ENCODE results near the gene SAMD1. TPM values are rescaled to one million over a fixed set of nuclear protein-coding genes. Genes with fewer than 3 reads are reported as not detected.

The SAMD1 gene
- total RNA-seq, 3 donors from 2014 or later (not counting 1 experiment from before 2014, with no cell fraction given), result 30.8 to 33.0 (median 30.9) TPM

- H3K4me3 Mint-ChIP-seq, result peak overlapping the region; percentile 74
- peaks cover 14 to 15% of the 10 kb centered on the region in 2 donors for H3K4me1 Mint-ChIP-seq
- WGBS (ENCODE audit: insufficient coverage), result 95% methylated on average over 30 of the region's 30 CpGs
- DNase-seq (no peak), ATAC-seq (no peak)
- Histone ChIP-seq H3K4me3 (ENCODE audit: low read length) (no peak overlapping the region), H3K27ac (ENCODE audit: low read length) (no peak overlapping the region), H3K4me1 (ENCODE audit: control insufficient read depth, insufficient read depth, low read length) (peaks cover 17% of the 10 kb centered on the region), H3K36me3 (ENCODE audit: control insufficient read depth, insufficient read depth, low read length) (peaks cover 8% of the 10 kb centered on the region), H3K27me3 (ENCODE audit: control insufficient read depth, insufficient read depth, low read length) (no peaks in the 10 kb centered on the region), H3K9me3 (ENCODE audit: control insufficient read depth, insufficient read depth, low read length) (peaks cover 7% of the 10 kb centered on the region)
- no peaks in the 10 kb centered on the region for H3K36me3 Mint-ChIP-seq
- H3K9me3 Mint-ChIP-seq, result no peaks in the 10 kb centered on the region
- intact Hi-C loops (cut with micrococcal nuclease), result no loop called here
- H3K27ac Mint-ChIP-seq, result peak overlapping the region in 1 of 2 donors; percentile 39
- TF ChIP-seq CTCF (IDR thresholded peaks at IDR 0.05), result no peak
- no peaks in the 10 kb centered on the region for H3K27me3 Mint-ChIP-seq (ENCODE audit: low read depth in 2 of 2)
These were observed 1.7 kb downstream of the SAMD1 start for GRCh38 chr19:14088634-14089411.

- no peak for TF ChIP-seq CTCF (IDR thresholded peaks at IDR 0.05)
- ATAC-seq (no peak), DNase-seq (no peak)
- Mint-ChIP-seq H3K4me1 (peaks cover 7 to 16% of the 10 kb centered on the region in 2 donors), H3K36me3 (no peaks in the 10 kb centered on the region), H3K4me3 (no peak overlapping the region), H3K27me3 (ENCODE audit: low read depth in 2 of 2) (no peaks in the 10 kb centered on the region), H3K9me3 (no peaks in the 10 kb centered on the region), H3K27ac (no peak overlapping the region)
- Histone ChIP-seq H3K4me3 (ENCODE audit: low read length) (no peak overlapping the region), H3K27me3 (ENCODE audit: control insufficient read depth, insufficient read depth, low read length) (no peaks in the 10 kb centered on the region), H3K27ac (ENCODE audit: low read length) (no peak overlapping the region), H3K9me3 (ENCODE audit: control insufficient read depth, insufficient read depth, low read length) (no peaks in the 10 kb centered on the region), H3K36me3 (ENCODE audit: control insufficient read depth, insufficient read depth, low read length) (peaks cover 8% of the 10 kb centered on the region), H3K4me1 (ENCODE audit: control insufficient read depth, insufficient read depth, low read length) (peaks cover 17% of the 10 kb centered on the region)
- intact Hi-C loops (cut with micrococcal nuclease), result no loop called here
- 95% methylated on average over 4 of the region's 5 CpGs for WGBS (ENCODE audit: insufficient coverage)
These were observed 4.5 kb downstream of the SAMD1 start for GRCh38 chr19:14086098-14086497.

- no peak within 1 kb of the TSS for H3K27ac ChIP-seq (ENCODE audit: low read length)
- WGBS (ENCODE audit: insufficient coverage), result 94% methylated on average over 54 of the region's 54 CpGs
- Mint-ChIP-seq H3K27ac (no peak within 1 kb of the TSS), H3K9me3 (no peaks in the 10 kb centered on the region), H3K4me3 (no peak within 1 kb of the TSS), H3K36me3 (no peaks in the 10 kb centered on the region), H3K27me3 (ENCODE audit: low read depth in 2 of 2) (no peaks in the 10 kb centered on the region), H3K4me1 (peaks cover 10 to 19% of the 10 kb centered on the region in 2 donors)
- H3K4me3 ChIP-seq (ENCODE audit: low read length), result no peak within 1 kb of the TSS
- no peaks in the 10 kb centered on the region for H3K27me3 ChIP-seq (ENCODE audit: control insufficient read depth, insufficient read depth, low read length)
- peaks cover 8% of the 10 kb centered on the region for H3K36me3 ChIP-seq (ENCODE audit: control insufficient read depth, insufficient read depth, low read length)
- TF ChIP-seq CTCF (IDR thresholded peaks at IDR 0.05), result no peak
- H3K9me3 ChIP-seq (ENCODE audit: control insufficient read depth, insufficient read depth, low read length), result no peaks in the 10 kb centered on the region
- ATAC-seq (no peak), DNase-seq (no peak)
- H3K4me1 ChIP-seq (ENCODE audit: control insufficient read depth, insufficient read depth, low read length), result peaks cover 23% of the 10 kb centered on the region
- intact Hi-C loops (cut with micrococcal nuclease), result no loop called here
These were observed 5.1 kb downstream of the SAMD1 start, which contains the start of gene C19orf67 for GRCh38 chr19:14085309-14085995. Gene C19orf67, minus strand, starts transcription at chr19:14085783. Its CDS starts 156 bp downstream, at chr19:14085627.
